ENCODE measurements around the gene KLHL34.

GRCh38 chrX:21705225-21705624 lies 47.1 kb upstream of the KLHL34 start:
- TF ChIP-seq, protein P1, sequence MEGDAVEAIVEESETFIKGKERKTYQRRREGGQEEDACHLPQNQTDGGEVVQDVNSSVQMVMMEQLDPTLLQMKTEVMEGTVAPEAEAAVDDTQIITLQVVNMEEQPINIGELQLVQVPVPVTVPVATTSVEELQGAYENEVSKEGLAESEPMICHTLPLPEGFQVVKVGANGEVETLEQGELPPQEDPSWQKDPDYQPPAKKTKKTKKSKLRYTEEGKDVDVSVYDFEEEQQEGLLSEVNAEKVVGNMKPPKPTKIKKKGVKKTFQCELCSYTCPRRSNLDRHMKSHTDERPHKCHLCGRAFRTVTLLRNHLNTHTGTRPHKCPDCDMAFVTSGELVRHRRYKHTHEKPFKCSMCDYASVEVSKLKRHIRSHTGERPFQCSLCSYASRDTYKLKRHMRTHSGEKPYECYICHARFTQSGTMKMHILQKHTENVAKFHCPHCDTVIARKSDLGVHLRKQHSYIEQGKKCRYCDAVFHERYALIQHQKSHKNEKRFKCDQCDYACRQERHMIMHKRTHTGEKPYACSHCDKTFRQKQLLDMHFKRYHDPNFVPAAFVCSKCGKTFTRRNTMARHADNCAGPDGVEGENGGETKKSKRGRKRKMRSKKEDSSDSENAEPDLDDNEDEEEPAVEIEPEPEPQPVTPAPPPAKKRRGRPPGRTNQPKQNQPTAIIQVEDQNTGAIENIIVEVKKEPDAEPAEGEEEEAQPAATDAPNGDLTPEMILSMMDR (IDR thresholded peaks at IDR 0.05): no peak
- TF ChIP-seq EZH2phosphoT487 (IDR thresholded peaks at IDR 0.05): no peak
- TF ChIP-seq EZH2 (IDR thresholded peaks at IDR 0.05): no peak

All from neural progenitor cell (in vitro differentiated cells).